AG08396 (cell line): ENCODE results near the gene THAP8.

ENCODE experiments used
- DNase-seq: peaks from one replicate; pipeline ENCODE4 v3.0.0; 2012; ENCODE audit warnings: low spot score, mixed read lengths

Gene THAP8

DNA sequence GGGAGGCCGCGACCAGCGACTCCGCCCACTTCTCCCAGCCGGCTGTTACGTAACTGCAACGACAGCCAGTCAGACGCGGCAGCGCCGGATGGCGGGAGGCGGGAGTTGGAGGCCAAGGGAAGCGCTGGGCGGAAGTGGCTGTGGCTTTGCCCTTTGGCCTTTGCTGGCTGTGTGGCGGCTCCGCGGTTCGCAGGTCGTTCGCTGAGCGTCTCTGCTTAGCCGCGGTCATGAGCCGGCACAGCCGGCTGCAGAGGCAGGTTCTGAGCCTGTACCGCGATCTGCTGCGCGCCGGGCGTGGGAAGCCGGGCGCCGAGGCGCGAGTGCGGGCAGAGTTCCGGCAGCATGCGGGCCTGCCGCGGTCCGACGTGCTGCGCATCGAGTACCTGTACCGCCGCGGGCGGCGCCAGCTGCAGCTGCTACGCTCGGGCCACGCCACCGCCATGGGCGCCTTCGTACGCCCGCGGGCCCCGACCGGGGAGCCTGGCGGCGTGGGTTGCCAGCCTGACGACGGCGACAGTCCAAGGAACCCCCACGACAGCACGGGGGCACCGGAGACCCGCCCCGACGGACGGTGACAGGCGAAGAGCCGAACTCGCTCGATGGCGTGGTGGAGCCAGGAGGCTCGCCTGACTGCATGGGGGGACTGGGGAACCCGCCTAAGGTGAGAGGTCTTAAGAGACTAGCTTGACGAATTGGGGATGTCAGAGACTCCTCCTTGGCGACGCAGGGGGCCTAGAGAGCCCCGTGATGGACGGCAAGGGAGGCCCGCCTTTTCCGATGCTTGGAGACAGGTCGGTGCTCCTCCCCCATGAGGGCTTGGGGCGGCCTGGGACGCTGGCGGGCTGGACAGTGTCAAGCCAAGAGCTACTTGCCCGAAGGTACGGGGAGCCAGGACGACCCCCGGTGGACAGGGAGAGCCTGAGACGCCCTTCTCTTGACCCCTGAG, 58.8 kb downstream of the THAP8 start, which contains the start of gene SDHAF1:
SDHAF1 (plus strand) TSS at position 141 of the 946 bp plus-strand sequence; CDS start at position 228, 87 bp downstream.
- peak; percentile 98 for DNase-seq

DNA sequence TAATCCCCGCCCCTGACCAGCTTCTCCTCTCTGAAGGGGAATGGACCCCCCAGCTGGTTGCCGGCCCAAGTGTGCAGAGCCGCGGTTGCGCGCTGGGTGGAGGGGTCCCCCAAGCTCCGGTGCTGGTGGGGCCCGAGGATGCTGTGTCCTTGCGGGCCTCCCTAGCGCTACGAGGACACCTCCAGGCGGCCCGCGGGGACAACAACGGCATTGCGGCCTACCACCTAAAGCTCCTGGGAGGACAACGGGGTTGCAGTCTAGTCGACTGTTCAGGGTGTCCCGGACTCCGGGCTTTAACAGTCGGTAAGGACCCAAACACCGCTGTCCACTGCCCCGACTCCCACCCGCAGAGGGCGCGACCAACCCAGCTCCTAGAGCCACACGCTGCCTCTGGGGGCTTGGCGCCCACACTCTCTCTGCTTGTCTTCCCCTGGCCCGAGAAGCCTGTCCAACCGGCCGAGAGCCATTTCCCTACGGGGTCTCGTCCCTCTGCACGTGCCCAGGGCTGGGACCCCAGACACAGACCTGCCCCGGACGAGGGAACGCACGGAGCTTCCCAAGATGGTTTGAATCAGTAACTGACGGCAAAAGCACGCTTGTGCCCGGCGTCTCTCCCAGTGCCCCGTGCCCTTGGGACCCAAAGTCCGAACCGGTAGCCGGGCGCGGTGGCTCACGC, 60.0 kb downstream of the THAP8 start:
- no peak for DNase-seq

DNA sequence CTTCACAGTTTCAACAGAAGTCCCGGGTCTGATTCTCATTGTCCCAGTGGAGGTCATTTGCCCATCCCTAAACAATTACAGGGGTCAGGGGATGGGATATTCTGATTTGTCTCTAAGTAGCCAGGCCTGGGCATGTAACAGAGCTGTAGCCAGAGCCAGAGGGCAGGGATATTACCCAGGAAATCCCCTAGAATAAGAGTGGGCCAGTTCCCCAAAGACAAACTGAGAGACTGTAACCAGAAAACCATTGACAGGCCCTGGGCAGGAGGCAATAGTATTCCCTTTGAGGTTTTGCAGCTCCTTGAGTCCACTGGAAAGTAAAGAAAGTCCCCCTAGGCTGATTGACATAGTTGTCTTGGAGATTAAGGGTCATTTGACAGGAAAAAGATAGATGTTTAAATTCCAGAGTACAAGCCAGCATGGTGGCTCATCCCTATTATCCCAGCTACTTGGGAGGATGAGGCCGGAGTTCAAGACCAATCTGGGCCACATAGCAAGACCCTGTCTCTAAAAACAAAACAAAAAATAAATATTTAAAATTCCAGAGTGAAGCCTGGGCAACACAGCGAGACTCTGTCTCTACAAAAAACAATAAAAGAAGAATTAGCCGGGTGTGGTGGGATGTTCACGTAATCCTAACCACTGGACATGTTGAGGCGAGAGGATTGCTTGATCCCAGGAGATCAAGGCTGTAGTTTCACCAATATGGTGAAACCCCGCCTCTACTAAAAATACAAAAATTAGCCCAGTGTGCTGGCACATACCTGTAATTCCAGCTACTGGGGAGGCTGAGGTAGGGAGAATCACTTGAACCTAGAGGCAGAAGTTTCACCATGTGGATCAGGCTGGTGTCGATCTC, 60.9 kb downstream of the THAP8 start:
- no peak for DNase-seq

DNA sequence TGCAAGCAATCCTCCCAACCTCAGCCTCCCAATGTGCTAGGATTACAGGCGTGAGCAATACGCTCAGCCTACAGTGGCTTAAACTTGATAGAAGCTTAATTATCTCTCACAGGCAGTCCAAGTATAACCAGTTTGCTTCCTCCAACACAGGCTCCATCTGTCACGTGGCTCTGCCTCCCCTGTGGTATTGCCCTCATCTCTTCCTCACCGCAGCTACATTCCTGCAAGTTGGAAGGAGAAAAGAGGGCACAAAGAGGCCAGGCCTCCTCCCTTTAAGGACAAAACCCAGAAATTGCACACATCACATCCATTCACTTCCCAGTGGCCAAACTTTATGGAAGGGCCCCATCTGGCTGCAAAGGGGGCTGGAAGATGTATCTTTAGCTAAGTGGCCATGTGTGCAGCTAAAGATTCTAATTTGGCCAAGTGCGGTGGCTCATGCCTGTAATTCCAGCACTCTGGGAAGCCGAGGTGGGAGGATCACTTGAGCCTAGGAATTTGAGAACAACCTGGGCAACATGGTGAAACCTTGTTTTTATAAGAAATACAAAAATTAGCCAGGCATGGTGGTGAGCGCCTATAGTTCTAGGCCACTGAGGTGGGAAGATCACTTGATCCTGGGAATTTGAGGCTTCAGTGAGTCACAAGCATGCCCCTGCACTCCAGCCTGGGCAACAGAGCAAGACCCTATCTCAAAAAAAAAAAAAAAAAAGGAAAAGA, 62.2 kb downstream of the THAP8 start:
- no peak for DNase-seq

DNA sequence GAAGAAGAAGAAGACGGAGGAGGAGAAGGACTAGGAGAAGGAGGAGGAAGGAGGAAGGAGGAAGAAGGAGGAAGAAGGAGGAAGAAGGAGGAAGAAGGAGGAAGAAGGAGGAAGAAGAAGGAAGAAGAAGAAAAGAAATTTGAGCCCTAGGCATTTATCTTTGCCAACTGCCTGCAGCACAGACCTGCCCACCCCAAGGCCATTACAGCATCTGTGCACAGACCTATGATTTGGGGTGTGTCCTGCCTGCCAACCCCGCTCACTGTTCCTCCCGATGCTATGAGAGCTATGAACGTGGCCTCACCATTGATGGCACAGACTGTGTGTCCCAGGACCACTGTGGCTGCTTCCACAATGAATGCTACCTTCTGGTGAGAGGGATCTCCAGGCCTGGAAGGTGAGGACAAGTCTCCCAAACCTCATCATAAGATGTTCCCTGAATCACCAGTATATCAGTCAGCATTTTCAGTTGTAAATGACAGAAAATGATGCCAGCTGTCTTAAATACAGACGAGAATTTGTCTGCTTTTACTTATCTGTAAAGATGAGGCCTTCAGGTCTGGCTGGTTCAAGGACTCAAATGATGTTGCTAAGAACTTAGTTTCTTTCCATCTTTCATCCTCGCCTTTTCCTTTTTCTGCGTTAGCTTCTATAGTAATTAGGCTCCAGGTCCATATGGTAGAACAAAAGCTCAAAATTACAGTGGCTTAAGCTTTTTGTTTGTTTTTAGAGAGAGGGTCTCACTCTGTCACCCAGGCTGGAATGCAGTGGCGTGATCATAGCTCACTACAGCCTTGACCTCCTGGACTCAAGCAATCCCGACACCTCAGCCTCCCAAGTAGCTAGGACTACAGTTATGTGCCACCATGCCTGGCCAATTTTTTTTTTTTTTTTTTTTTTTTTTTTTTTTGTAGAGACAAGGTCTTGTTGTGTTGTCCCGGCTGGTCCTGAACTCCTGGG, 63.0 kb downstream of the THAP8 start:
- no peak for DNase-seq

DNA sequence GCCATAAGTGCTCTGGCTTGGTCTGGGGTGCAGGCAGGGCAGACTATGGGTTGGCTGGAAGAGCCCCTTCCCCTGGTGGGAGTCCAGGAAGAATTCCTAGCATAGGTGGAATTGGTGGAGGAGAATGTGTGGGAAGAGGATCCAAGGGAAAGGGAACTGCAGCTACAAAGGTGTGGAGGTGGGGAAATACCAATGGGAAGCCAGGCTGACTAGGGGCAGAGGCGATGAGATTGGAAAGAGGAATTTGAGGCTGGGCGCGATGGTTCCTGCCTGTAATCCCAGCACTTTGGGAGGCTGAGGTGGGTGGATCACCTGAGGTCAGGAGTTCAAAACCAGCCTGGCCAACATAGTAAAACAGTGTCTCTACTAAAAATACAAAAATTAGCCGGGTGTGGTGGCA, 63.9 kb downstream of the THAP8 start:
- DNase-seq = no peak

DNA sequence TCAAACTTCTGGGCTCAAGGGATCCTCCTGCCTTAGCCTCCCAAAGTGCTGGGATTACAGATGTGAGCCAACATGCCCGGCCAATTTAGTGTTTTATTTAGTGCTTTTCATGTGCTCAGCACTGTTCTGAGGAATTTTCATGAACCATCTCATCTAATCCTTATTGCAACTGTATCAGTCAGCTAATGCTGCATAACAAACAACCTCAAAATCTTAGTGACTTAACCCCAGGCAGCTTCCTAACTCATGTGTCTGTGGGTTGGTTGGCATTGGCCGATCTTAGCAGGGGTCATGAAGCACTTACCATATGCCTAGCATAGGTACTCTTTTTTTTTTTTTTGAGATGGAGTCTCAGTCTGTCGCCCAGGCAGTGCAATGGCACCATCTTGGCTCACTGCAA, 65.3 kb downstream of the THAP8 start:
- DNase-seq = no peak

DNA sequence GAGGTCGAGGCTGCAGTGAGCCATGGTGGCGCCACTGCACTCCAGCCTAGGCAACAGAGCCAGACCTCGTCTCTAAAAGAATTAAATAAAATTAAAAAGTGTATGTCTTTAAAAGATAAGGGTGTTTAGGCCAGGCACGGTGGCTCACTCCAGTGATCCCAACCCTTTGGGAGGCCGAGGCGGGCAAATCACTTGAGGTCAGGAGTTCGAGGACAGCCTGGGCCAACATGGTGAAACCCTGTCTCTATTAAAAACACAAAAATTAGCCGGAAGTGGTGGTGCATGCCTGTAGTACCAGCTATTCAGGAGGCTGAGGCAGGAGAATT, 66.6 kb downstream of the THAP8 start:
- no peak for DNase-seq

DNA sequence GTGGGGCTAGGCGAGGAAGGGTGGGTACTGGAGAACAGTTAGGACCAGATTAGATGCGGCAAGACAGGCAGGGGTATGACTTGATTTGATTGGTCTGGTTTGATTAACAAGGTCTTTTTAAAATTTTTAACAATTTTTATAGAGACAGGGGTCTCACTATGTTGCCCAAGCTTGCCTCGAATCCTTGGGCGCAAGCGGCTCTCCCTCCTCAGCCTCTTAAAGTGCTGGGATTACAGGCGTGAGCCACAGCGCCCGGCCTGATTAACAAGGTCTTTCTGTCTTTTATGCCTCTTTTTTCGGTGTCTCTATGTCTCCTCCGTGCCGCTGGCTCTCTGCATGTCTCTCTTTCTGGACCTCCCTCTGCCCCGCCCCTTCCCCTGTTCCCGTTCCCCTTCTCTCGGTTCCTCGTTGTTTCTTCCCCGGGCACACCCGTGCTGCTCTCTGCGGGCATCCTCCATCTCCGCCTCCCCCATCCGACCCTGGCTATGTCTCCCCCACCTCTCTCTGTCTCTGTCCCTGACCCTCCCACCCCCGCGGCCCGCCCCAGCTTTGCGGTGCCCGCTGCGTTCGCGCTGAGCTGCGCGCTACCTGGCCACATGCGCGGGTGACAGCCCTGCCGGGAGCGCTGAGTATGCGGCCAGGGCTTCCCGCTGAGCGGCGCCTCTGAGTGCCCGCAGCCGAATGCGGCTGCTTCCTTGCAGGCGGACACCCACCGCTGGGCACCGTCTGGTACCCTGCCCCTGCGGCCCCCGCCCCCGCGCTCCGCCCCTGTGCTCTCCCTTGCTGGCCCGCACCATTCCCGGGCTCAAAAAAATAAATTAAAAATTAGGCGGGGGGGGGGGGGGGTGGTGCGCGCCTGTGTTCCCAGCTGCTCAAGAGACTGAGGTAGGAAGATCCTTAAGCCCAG, 67.2 kb downstream of the THAP8 start:
- DNase-seq = no peak

DNA sequence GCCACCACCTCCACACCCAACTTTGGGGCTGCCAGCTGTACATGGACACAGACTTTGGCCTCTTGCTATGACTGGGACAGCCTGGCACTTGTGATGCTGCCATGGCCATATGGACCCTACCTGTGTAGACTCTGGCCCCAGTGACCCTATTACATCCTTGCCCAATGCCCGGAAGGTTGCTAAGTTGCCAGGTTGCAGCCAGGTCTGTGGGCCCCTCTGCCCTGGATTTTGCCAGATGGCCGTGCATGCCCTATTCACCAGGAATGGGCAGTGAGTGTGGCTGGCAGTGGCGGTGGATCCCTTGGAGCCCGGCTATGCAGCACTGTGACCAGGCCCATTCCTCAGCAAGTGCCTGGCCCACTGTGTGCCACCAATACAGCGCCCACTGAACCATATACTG, 68.0 kb downstream of the THAP8 start:
- DNase-seq = no peak
